Activated T-cell treated with anti-CD3 and anti-CD28 coated beads, Interleukin-2, amount 50 U/mL, for 1 hour (primary cell): Measurements from ENCODE around the gene MAMLD1.

Experiments used
- DNase-seq: peaks from one replicate; pipeline ENCODE4 v3.0.0-alpha.2; 2020

Gene MAMLD1

DNA sequence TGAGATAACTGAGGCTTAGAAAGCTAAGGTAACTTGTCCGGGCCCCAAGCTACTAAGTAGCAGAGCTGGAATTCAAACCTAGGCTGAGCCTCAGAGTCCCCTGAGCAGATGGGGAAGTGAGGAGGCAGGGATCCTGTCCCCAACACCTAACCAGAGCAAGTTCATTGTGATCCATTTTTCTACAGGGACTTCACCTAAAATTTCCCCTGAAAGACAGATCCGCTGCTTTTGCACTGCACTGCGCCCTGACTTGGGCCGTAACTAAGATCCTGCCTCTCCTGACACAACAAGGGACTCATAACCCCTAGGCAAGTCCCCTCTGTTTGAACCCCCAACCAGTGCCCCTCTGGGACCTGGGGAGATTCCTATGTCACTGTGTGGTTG lies 179.7 kb downstream of the MAMLD1 start:
- no peak for DNase-seq

DNA sequence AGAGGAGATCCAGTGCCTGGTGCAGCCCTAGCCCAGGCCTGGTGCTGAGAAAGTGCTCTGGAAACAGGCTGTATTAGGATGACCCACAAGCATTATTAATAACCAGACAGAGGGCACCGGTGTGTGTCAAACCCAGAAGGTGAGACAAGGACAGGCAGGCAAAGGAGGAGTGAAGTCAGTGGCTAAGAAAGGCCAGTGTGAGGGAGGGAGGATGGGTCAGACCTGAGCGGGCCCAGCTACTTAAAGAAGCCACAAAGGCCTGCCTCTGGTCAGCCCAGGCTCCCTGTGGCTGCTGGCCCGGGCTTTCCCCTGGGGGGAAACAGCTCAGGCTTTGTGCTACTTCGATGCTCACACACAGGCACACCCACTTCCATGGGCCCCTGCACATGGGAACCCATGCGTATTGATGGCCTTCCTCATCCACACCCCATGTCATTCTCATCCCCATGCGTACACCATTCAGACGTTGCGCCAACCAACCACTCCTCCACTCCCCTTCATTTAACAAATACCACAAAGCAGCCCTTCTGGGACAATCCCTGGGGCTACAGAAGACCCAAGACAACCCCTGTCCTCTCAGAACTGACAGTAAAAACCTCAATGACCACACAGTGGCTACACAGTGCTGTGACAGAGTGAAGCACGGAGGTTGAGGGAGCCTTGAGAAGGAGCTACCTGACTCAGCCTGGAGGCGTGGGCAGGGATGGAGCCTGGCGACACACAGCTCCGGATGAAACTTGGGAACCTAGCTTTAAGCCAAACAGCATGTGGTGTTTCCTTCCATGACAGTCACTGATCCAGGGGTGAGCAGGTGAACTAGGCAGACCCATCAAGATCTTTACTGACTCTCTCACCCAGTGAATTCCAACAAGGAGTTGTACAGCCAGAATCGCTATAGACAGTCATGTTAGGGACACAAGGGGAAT lies 180.4 kb downstream of the MAMLD1 start:
- DNase-seq: no peak

DNA sequence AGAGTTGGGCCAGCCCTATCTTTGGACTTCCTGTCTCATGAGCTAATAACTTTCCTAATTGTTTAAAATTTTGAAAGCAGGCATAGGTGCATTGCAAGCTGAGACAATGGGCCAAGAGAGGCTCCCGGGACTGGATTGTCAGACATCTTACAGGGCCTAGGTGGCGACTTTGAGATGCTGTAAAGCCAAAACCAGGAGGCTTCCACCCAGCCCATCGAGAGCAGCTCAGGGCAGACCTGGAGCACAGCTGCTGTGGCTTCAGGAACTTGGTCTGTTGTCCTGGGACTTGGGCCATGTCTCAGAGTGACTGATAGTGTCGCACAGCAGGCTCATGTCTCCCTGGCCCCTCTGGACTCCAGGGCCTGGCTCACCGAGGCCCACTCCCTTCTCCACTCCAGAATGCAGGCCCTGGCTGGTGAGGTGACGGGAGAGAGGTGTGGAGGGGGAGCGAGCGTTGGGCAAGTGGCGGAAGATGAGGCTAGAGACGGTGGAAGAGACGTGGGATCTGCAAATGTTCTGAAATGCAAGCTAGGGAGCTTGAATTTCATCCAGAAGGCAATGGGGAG lies 181.2 kb downstream of the MAMLD1 start:
- no peak for DNase-seq

DNA sequence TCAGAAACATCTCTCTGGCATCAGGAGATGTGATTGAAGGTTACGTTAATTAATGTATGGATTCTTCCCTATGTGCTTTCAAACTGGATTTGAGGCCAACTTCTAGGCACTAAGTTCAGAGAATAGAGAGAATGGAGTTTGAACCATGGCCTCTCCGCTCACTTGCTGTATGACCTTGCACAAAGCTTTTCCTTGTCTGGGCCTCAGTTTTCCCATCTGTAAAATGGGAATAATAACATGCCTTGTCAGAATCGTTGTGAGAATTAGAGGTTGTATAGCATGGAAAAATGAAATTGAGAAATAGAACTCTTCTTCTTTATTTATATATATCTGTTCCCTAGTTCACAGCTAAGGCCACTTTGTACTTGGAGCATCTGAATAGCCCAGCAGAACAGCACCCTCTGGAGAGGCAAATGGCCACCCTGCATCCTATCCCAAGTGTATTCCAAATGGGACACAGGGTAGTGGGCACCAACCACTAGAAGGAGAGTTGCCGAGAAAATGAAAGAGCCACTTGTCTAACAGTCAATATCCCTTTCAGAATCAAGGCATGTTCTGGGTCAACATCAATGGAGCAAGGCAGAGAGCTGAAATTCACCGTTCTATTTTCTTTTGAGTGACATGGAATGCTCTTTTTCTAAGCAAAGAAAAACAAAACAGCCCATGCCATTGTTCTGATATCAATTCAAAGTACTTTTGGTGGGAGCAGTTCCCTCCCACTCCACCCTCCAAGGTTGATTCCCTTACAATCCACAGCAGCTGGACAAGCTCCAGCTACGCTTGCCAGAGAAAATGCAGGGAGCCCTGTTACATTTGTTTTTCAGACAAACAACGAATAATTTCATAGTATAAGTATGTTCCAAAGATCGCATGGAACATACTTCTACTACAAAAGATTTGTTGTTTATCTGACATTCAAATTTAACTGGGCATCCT lies 182.0 kb downstream of the MAMLD1 start:
- DNase-seq: no peak

DNA sequence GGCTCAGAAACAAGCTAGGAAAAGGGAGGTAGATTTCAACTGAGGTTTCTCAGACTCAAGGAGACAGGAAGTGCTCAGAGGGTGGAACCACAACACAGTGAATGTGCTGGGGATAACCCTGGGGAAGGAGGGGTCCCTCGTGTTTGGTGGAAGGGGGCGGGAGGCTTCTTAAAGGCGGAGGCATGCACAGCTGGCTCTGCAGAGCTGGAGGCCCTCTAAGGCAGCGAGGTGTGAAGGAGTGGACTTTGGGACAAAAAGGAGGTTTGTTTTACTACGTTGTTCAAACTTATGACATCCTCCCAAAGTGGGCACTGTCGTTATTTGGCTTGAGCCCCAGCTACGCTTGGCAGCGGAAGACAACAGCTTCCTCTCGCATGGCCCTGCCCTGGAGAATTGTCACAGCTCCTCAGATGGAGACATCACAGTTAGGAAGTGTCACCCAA lies 183.6 kb downstream of the MAMLD1 start:
- DNase-seq: peak; percentile 42

DNA sequence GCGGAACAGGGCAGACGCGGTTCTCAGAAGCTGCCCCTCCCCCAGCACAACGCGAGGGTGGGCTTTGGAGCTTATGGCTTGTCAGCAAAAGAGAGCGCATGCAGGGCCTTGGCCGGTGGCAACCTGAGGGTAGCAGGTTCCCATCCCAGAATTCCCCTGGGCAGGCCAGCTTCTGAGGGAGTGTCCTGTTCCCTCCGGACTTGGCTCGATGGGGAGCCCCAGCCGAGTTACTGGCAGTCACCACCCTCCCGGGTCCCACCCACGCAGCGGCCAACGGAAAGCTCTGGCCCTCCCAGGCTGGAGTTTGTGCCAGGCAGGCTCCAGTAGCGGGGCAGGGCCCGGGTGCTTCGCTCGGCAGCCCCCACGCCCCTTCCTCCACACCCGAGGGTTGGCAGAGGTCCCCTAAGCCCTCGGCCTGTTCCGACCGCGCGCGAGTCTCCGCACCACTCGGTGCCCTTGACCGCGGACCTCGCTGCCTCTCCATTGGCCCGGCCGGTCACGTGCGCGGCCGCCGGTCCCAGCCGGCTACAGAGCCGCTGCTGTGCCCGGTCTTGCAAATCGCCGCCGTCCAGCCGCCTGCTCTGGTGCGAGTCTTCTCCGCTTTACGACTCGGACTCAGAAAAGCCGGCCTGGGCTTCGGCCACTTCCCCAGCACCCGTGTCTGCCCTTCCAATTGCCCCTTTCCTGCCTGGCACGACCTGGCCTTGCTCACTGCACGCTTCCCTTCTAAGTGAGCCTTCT lies 184.4 kb downstream of the MAMLD1 start:
- DNase-seq: no peak

DNA sequence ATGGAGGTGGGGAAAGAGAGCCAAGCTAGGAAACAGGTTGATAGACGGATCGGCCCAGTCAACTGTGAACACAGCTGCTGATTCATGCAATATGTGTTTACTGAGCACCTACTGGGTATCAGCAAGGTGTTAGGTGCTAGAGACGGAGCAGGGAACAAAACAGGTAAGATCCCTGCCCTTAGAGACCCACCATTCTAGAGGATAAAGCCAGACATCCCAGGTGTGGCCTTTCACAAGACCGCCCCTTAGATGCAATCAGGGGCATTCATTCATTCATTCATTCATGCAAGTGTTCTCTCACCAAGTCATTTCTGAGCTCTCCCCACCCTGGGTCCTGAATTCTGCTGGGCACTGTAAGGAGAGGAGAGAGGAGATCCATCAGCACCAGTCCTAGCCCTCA lies 185.1 kb downstream of the MAMLD1 start:
- no peak for DNase-seq

DNA sequence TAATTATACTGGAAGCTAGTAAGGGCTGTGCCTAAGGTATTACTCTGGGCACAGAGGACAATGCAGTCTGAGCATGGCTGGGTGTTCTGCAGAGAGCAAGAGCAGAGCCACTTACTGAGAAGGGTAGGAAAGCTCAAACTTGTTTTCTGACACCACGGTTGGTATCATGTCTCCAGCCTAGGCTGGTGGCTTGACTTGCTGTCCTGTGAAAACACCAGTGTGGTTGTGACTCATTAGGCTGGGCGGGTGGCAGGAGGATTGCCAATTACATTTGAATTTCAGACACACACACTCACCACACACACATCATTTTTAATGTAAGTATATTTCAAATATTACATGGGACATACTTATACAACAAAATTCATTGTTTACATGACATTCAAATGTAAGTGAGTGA lies 185.6 kb downstream of the MAMLD1 start:
- DNase-seq: no peak

DNA sequence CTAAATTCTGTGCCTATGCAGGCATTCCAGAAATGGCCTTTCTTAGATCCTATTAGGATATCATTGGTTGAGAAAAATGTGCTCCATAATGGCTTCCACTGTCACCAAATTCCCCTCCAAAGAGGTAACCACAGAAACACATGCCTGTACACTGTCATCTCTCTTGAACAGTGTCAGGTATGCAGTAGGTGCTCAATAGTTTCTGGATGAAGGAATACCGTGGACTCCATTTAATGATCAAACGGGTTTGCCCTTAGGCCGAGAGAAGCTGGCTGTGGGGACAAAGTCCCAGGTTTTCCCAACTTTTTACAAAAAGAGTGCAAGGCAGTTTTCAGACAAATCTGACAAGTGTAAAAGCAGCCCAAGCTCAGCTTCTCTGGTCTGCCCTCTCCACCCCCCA lies 188.8 kb downstream of the MAMLD1 start:
- DNase-seq: no peak

DNA sequence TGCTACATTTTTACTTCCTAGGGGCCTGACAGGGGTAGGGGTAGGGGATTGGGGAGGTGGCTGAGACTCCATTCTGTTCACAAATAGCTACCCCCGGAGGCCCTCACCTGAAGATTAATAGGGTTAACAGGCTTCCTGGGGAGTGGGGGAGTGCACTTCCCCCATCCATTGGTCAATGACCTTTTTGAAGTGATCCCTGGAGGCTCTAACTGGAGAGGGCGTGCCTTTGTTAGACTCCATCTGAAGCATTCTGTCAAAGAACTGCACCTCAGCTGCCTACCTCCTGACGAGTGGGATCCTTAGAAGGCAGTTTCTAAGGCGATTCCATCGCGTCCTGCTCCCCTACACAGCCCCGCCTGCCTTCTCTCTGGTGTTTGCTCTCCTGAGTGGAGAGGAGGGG lies 195.3 kb downstream of the MAMLD1 start:
- no peak for DNase-seq
